ENCODE measurements around the gene IGF2R.

- no peak for TF ChIP-seq EZH2 (IDR thresholded peaks at IDR 0.05; ENCODE audit: borderline replicate concordance, low read depth, low read length, severe bottlenecking)
- TF ChIP-seq CTCF (IDR thresholded peaks at IDR 0.05; ENCODE audit: borderline replicate concordance, extremely low read depth, low read length, poor library complexity, severe bottlenecking): no peak
These were observed 92.1 kb downstream of the IGF2R start for GRCh38 chr6:160060920-160061447.
